NCI-H1694 treated with DMSO at 0.1 percent for 48 hours (cell line): ENCODE measurements around the gene PRDM16.
"Not testable (repeated sequence)": the region's sequence is repeated elsewhere in the genome, so short reads cannot be mapped to it uniquely, and the experiment has no call there.

ENCODE experiments used
- DNase-seq: peaks from one replicate; lab custom pipeline; 2025; lab: John Stamatoyannopoulos, UW

The PRDM16 gene

DNA sequence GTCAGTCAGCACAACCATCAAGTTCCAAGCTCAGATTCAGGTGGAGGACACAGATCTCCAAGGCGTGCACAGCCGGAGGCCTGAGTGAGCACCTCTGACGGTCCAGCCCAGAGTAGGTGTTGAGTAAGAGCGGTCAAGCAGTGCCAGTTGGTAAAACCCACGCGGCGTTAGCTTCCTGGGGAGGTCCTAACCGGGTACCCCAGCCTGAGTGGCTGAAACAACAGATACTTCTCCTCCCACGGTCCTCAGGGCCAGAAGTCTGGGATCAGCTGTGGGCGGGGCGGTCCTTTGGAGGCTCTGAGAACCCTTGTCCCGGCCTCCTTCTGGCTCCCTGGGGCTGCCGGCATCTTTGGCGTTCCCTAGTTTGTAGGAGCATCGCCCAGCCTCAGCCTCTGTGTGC, 94.4 kb downstream of the PRDM16 start:
- no peak for DNase-seq

- no peak for DNase-seq
These were observed 95.7 kb downstream of the PRDM16 start for GRCh38 chr1:3164671-3165070.

DNA sequence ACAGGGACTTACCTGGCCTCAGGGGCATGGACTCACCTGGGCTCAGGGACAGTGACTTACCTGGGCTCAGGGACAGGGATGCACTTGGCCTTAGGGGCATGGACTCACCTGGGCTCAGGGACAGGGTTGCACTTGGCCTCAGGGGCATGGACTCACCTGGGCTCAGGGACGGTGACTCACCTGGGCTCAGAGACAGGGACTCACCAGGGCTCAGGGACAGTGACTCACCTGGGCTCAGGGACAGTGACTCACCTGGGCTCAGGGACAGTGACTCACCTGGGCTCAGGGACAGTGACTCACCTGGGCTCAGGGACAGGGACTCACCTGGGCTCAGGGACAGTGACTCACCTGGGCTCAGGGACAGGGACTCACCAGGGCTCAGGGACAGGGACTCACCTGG, 96.2 kb downstream of the PRDM16 start:
- not testable (repeated sequence) for DNase-seq

DNA sequence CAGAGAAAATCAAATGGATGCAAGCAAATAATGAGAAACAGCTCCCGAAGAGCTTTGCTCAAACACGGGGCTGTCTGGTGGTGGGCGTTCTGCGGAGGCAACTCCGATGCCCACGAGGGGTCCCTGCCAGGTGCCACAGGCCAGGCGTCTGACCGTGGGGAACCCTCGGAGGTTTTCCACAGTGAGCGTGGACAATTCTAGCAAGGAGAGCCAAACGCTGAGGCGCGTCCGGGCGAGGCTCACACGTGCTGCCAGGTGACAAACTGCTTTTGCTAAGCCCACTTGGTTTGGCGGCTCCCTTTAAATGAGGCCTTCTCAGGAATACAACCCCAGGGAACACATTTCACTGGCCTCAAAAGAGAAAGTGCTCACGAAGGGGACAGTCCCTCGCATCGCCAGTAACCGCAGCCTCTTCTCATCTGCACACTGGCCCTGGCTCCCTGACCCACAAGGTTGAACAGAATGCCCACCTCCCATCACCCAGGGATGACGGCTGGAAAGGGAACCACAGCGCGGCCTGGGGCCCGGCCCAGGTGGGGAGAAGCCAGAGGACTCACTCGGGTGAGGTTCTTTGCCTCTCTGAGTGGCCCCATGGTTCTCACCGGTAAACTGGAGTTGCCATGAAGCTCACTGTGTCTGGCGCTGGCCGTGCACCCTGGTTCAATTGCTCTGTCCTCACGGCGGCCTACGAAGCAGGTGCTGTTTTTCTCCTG, 97.4 kb downstream of the PRDM16 start:
- no peak for DNase-seq

GRCh38 chr1:3167255-3167654, 98.3 kb downstream of the PRDM16 start:
- no peak for DNase-seq

DNA sequence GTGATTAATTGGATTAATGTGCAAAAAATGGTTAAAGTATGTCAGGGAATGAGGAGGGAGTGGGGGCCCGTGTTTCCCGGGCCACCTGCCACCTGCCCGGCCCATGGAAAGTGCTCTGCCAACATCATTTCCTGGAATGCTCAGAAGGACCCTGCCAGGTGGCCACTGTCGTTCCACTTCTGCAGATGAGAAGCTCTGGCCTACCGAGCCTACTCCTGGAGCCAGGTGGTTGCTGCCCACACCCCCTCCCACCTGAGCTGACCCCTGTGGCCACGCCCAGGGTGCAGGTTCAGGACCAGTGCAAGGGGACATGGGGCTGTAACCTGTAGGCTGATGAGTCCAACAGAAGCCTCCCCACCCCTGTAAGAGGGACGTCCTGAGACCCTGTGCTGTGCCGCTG, 99.7 kb downstream of the PRDM16 start:
- no peak for DNase-seq

DNA sequence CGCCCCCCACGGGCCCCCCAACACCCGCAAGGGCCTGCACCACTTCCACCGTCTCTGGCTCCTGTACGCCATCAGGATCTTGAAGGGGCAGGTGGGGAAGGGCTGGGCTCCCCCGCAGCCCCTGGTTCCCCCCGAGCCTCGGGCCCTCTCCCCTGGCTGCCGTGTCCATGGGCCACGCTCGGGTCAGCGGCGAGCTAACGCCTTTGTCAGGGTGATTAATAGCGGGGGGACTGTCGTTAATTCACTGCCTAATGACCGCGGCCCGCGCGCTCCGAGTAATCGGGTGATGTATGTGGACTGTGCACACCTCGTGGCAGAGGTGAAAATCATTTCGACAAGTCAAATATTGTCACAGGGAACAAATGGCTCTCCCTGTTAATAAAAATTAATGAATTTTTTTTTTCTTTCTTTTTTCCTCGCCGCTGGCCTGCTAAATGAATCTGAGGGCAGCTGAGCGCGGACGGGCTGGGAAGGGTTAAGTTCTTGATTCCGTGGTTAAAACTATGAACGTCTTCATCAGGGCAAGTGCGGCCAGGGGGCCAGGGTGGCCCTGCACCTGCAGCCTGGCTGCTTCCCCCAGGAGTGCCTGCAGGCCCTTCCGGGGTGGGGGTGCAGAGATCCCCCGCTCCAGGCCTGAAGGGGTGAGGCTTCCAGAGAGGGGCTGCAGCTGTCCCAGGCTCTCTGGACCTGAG, 100.8 kb downstream of the PRDM16 start:
- DNase-seq: no peak

- DNase-seq: peak; percentile 53
These were observed 101.8 kb downstream of the PRDM16 start for GRCh38 chr1:3170561-3171453.

GRCh38 chr1:3171761-3172160, 102.8 kb downstream of the PRDM16 start:
- DNase-seq: no peak

GRCh38 chr1:3172431-3173380, 103.7 kb downstream of the PRDM16 start:
- no peak for DNase-seq

GRCh38 chr1:3173381-3173980, 104.5 kb downstream of the PRDM16 start:
- no peak for DNase-seq

- no peak for DNase-seq
These were observed 105.7 kb downstream of the PRDM16 start for GRCh38 chr1:3174487-3175247.

- no peak for DNase-seq
These were observed 106.5 kb downstream of the PRDM16 start for GRCh38 chr1:3175486-3175885.

- DNase-seq: no peak
These were observed 107.0 kb downstream of the PRDM16 start for GRCh38 chr1:3176028-3176427.

DNA sequence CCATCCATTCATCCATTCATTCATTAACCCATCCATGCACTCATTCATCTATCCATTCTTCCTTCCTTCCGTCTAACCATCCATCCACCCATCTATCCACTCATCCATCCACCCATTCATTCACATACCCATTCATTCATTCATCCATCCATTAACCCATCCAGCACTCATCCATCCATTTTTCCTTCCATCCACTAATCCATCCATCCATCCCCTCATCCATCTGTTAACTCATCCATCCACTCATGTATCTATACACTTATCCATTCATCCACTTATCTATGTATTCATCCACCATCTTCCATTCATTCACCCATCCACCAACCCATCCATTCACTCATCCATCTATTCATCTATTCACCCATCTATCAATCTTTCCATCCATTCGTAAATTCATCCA, 107.8 kb downstream of the PRDM16 start:
- no peak for DNase-seq

- no peak for DNase-seq
These were observed 109.3 kb downstream of the PRDM16 start for GRCh38 chr1:3178279-3178678.

DNA sequence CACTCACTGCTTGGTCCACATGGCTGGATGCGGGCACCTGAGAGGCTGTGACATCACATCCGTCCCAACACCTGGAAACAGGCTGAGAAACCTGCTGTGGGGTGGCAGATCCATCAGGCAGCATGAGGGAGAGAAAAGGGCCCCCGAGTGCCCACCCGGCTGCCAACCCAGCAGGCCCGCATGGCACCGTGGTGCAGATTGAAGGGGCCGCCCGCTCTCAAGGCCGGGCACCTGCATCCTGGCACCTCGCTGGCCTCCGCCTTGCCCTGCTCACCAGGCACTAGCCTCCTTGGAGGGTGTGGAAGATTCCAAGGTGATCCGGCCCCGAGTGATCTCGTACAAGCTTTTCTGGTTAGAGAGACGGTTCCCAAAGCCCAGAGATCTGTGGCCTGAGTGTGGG, 110.5 kb downstream of the PRDM16 start:
- no peak for DNase-seq

DNA sequence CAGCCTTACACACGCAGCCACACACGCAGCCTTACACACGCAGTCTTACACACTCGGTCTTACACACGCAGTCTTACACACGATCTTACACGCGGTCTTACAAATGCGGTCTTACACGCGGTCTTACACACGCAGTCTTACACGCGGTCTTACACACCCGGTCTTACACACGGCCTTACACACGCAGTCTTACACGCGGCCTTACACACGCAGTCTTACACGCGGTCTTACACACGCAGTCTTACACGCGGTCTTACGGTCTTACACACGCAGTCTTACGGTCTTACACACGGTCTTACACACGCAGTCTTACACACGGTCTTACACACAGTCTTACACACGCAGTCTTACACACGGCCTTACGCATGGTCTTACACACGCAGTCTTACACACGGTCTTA, 111.9 kb downstream of the PRDM16 start:
- DNase-seq: no peak

- no peak for DNase-seq
These were observed 113.0 kb downstream of the PRDM16 start for GRCh38 chr1:3181956-3182355.

GRCh38 chr1:3183411-3183810, 114.4 kb downstream of the PRDM16 start:
- no peak for DNase-seq
